HepG2 (cell line): ENCODE measurements around the gene TBL3. TPM values are rescaled to one million over a fixed set of nuclear protein-coding genes. Genes with fewer than 3 reads are reported as not detected.

Experiments used
- ARHGAP35 ChIP-seq: sonication (generic); formaldehyde crosslinking; IDR thresholded peaks from 2 replicates; pipeline ENCODE4 v1.9.0; 2022; ENCODE audit warnings: mild to moderate bottlenecking, inconsistent platforms, moderate library complexity, missing genetic modification reagents, borderline replicate concordance
- CENPX ChIP-seq: sonication (generic); formaldehyde crosslinking; IDR thresholded peaks from 2 replicates; pipeline ENCODE4 v1.9.0; 2021; ENCODE audit warnings: mild to moderate bottlenecking, missing genetic modification reagents, moderate library complexity
- CHD2 ChIP-seq: IDR thresholded peaks from 2 replicates; pipeline ENCODE4 v1.6.1; 2011; ENCODE audit warnings: low read depth, low read length, improper control_type of control experiment
- DR1 ChIP-seq: sonication (generic); formaldehyde crosslinking; IDR thresholded peaks from 2 replicates; pipeline ENCODE4 v1.8.0; 2021; ENCODE audit warnings: mild to moderate bottlenecking, missing genetic modification reagents, inconsistent platforms
- FOXC1 ChIP-seq: sonication (generic); formaldehyde crosslinking; IDR thresholded peaks from 2 replicates; pipeline ENCODE4 v1.8.0; 2022; ENCODE audit warnings: mild to moderate bottlenecking, missing genetic modification reagents, borderline replicate concordance
- KLF6 ChIP-seq: IDR thresholded peaks from 2 replicates; pipeline ENCODE4 v1.8.0; 2016; ENCODE audit warnings: missing biosample characterization, missing genetic modification reagents
- MED13 ChIP-seq: sonication (generic); formaldehyde crosslinking; IDR thresholded peaks from 2 replicates; pipeline ENCODE4 v1.5.0; 2020; ENCODE audit warnings: missing genetic modification reagents
- MLLT10 ChIP-seq: sonication (generic); formaldehyde crosslinking; IDR thresholded peaks from 2 replicates; pipeline ENCODE4 v1.4.0; 2020; ENCODE audit warnings: missing genetic modification reagents
- RAD21 ChIP-seq: fragments of 450-650 bp; formaldehyde crosslinking; IDR thresholded peaks from 2 replicates; pipeline ENCODE4 v1.5.0; 2020; ENCODE audit warnings: mild to moderate bottlenecking
- SMARCE1 ChIP-seq: fragments of 450-650 bp; IDR thresholded peaks from 2 replicates; pipeline ENCODE4 v1.6.1; 2017; ENCODE audit warnings: borderline replicate concordance
- XBP1 ChIP-seq: sonication (generic); formaldehyde crosslinking; IDR thresholded peaks from 2 replicates; pipeline ENCODE4 v1.5.0; 2020; ENCODE audit warnings: missing genetic modification reagents
- ZFP82 ChIP-seq: sonication (generic); formaldehyde crosslinking; IDR thresholded peaks from 2 replicates; pipeline ENCODE4 v1.5.1; 2020; ENCODE audit warnings: mild to moderate bottlenecking, missing genetic modification reagents, borderline replicate concordance
- ZNF160 ChIP-seq: sonication (generic); formaldehyde crosslinking; IDR thresholded peaks from 2 replicates; pipeline ENCODE4 v1.8.0; 2022; ENCODE audit warnings: mild to moderate bottlenecking, inconsistent platforms, missing genetic modification reagents
- ZNF570 ChIP-seq: sonication (generic); formaldehyde crosslinking; IDR thresholded peaks from 2 replicates; pipeline ENCODE4 v1.4.0; 2020; ENCODE audit warnings: mild to moderate bottlenecking, missing genetic modification reagents, borderline replicate concordance
- ZNF724P ChIP-seq: sonication (generic); formaldehyde crosslinking; IDR thresholded peaks from 2 replicates; pipeline ENCODE4 v1.8.0; 2022; ENCODE audit warnings: missing genetic modification reagents, borderline replicate concordance
- polyA plus RNA-seq, 8 experiments: library from polyadenylated mRNA; depleted of rRNA in 3 of 8; stranded (reverse) in 7 of 8; unstranded in 1 of 8; fragments of >200 nt; fragmentation: Illumina TruSeq in 4 of 8; extraction: Trizol in 4 of 8; gene quantifications; 2 replicates each; pipeline versions ENCODE4 v1.2.1 to v1.2.3, GENCODE V29; 2011 to 2016; ENCODE audit warnings: low read depth in 4 of 8, missing spikeins in 1 of 8, mixed read lengths in 1 of 8; ENCODE audit not compliant: insufficient read depth in 1 of 8
- total RNA-seq, 5 experiments: library from RNA; depleted of rRNA; stranded (reverse); fragments of >200 nt; fragmentation: Illumina TruSeq; extraction: Trizol; gene quantifications; 2 replicates each; pipeline ENCODE4 v1.2.3, GENCODE V29; 2016; ENCODE audit warnings: low read depth in 1 of 5
- TF ChIP-seq, protein P1 (sequence below): sonication (generic); formaldehyde crosslinking; IDR thresholded peaks from 2 replicates; pipeline ENCODE4 v1.9.0; 2022; ENCODE audit warnings: missing genetic modification reagents, mild to moderate bottlenecking, borderline replicate concordance
- TF ChIP-seq, protein P2 (sequence below): sonication (generic); formaldehyde crosslinking; IDR thresholded peaks from 2 replicates; pipeline ENCODE4 v1.8.0; 2022; ENCODE audit warnings: missing genetic modification reagents, mild to moderate bottlenecking, inconsistent platforms, borderline replicate concordance
- TF ChIP-seq, protein P3 (sequence below): sonication (generic); formaldehyde crosslinking; IDR thresholded peaks from 2 replicates; pipeline ENCODE4 v1.5.1; 2020; ENCODE audit warnings: missing genetic modification reagents, mild to moderate bottlenecking, borderline replicate concordance
- TF ChIP-seq, protein P4 (sequence below): sonication (generic); formaldehyde crosslinking; IDR thresholded peaks from 2 replicates; pipeline ENCODE4 v1.5.0; 2020; ENCODE audit warnings: missing genetic modification reagents, mild to moderate bottlenecking, borderline replicate concordance

TBL3 gene
- total and polyA plus RNA-seq, 2 of the 13 experiments (the other 11 are each of a cell fraction or from before 2014, with no cell fraction given), result 16.8 to 38.0 TPM

DNA sequence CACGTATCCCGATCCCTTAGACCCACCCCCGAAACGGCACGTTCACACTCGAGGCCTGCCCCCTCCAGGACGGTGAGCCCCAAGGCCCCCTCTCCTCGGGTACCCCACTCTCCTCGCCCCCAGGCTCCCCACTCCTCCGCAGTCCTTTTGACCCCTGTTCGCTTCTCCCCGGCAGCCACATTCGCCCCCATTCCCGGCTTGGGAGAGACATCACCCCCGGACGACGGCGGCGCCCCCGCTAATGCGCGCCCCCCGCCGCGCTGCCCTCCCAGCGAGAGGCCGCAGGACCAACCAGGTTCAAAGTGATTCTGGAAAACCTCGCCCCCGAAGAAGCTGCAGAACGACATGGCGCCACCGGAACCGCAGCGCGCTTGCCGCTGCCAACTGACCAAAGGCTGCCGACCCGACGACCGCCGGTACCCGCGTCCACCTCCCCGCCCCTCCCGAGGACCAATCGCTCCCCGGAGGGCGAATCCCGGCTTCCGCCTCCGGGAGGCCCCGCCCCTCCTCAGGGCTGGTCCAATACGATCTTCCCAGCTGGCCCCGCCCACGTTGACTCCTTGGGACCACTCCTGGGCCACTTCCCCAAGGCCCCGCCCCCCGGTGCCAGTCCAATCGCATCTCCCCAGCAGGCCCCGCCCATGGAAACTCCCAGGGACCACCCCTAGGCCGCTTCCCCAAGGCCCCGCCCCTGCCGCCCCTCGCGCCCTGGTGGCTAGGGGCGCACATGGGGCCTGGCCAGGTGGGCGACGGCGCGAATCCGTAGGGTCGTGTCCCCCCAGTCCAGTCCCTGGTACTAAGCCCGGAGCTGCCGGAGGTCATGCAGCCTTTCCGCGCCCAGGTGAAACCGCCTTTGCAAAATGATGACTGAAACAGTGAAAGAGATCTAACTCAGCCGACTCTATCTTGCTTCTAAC, 28.8 kb upstream of the TBL3 start, which contains the start of gene MSRB1 (continued):
- TF ChIP-seq, protein P1, sequence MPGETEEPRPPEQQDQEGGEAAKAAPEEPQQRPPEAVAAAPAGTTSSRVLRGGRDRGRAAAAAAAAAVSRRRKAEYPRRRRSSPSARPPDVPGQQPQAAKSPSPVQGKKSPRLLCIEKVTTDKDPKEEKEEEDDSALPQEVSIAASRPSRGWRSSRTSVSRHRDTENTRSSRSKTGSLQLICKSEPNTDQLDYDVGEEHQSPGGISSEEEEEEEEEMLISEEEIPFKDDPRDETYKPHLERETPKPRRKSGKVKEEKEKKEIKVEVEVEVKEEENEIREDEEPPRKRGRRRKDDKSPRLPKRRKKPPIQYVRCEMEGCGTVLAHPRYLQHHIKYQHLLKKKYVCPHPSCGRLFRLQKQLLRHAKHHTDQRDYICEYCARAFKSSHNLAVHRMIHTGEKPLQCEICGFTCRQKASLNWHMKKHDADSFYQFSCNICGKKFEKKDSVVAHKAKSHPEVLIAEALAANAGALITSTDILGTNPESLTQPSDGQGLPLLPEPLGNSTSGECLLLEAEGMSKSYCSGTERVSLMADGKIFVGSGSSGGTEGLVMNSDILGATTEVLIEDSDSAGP (CRISPR knock-in tag), result peak; percentile 71; the same call in 1 of the 2 replicates
- TF ChIP-seq SMARCE1 (no peak), ZNF160 (CRISPR knock-in tag) (peak; percentile 27; the same call in 1 of the 2 replicates), CHD2 (no peak), XBP1 (CRISPR knock-in tag) (no peak), MLLT10 (no peak), FOXC1 (CRISPR knock-in tag) (peak; percentile 66), ARHGAP35 (CRISPR knock-in tag) (0 out of 2 replicates have a peak, but pooled peaks have one; percentile 11), ZNF724P (CRISPR knock-in tag) (no peak), RAD21 (no peak), DR1 (CRISPR knock-in tag) (peak; percentile 39), MED13 (CRISPR knock-in tag) (no peak), ZFP82 (peak; percentile 58; the same call in 1 of the 2 replicates), KLF6 (CRISPR knock-in tag) (peak; percentile 26; the same call in 1 of the 2 replicates), CENPX (CRISPR knock-in tag) (no peak), ZNF570 (no peak)
- TF ChIP-seq, protein P2, sequence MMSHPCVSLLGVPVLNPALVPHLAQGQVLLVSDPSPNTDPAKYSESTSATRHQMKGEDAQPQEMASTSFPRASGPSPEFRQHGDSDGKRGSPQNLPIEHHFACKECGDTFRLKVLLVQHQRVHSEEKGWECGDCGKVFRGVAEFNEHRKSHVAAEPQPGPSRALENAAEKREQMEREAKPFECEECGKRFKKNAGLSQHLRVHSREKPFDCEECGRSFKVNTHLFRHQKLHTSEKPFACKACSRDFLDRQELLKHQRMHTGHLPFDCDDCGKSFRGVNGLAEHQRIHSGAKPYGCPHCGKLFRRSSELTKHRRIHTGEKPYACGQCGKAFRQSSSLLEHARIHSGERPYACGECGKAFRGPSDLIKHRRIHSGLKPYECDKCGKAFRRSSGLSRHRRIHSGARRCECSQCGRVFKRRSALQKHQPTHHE, result peak; percentile 77; the same call in 1 of the 2 replicates
- TF ChIP-seq, protein P3, sequence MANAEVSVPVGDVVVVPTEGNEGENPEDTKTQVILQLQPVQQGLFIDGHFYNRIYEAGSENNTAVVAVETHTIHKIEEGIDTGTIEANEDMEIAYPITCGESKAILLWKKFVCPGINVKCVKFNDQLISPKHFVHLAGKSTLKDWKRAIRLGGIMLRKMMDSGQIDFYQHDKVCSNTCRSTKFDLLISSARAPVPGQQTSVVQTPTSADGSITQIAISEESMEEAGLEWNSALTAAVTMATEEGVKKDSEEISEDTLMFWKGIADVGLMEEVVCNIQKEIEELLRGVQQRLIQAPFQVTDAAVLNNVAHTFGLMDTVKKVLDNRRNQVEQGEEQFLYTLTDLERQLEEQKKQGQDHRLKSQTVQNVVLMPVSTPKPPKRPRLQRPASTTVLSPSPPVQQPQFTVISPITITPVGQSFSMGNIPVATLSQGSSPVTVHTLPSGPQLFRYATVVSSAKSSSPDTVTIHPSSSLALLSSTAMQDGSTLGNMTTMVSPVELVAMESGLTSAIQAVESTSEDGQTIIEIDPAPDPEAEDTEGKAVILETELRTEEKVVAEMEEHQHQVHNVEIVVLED, result peak; percentile 38; the same call in 1 of the 2 replicates
- TF ChIP-seq, protein P4, sequence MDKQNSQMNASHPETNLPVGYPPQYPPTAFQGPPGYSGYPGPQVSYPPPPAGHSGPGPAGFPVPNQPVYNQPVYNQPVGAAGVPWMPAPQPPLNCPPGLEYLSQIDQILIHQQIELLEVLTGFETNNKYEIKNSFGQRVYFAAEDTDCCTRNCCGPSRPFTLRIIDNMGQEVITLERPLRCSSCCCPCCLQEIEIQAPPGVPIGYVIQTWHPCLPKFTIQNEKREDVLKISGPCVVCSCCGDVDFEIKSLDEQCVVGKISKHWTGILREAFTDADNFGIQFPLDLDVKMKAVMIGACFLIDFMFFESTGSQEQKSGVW, result no peak; the same call in 1 of the 2 replicates
